ENCODE results near the gene C19orf33. TPM values are rescaled to one million over a fixed set of nuclear protein-coding genes. Genes with fewer than 3 reads are reported as not detected.

C19orf33 gene
- total RNA-seq, 1 donor, result not detected

DNA sequence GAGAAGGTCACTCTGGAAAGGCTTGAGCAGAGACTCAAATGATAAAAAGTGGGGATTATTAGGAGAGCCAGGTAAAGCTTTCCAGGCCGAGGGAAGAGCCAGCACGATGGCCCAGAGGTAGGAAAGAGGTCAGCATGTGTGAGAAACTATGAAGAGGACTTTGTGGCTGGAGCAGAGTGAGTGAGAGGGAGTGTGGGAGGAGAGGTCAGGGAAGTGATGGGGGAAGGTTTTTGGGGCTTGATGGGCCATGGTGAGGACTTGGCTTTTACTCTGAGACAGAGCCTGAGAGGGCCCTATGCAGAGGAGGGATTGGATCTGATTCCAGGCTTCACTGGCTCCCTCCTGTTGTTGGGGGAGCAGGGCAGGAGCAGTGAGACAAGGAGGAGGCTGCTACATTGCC is 36.9 kb downstream of the C19orf33 start:
- H3K4me2 ChIP-seq (ENCODE audit: insufficient read depth, low read length), result no peak overlapping the region

DNA sequence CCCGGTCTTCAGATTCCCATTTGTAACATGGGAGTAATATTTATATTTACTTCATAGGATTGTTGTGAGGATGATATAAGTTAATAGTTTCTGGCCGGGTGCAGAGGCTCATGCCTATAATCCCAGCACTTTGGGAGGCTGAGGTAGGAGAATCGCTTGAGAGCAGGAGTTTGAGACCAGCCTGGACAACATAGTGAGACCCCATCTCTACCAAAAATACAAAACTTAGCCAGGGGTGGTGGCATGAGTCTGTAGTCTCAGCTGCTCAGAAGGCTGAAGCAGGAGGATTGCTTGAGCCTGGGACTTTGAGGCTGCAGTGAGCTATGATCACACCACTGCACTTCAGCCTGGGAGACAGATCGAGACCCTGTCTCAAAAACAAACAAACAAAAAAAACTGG is 42.8 kb downstream of the C19orf33 start:
- TF ChIP-seq, protein P1, sequence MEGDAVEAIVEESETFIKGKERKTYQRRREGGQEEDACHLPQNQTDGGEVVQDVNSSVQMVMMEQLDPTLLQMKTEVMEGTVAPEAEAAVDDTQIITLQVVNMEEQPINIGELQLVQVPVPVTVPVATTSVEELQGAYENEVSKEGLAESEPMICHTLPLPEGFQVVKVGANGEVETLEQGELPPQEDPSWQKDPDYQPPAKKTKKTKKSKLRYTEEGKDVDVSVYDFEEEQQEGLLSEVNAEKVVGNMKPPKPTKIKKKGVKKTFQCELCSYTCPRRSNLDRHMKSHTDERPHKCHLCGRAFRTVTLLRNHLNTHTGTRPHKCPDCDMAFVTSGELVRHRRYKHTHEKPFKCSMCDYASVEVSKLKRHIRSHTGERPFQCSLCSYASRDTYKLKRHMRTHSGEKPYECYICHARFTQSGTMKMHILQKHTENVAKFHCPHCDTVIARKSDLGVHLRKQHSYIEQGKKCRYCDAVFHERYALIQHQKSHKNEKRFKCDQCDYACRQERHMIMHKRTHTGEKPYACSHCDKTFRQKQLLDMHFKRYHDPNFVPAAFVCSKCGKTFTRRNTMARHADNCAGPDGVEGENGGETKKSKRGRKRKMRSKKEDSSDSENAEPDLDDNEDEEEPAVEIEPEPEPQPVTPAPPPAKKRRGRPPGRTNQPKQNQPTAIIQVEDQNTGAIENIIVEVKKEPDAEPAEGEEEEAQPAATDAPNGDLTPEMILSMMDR (IDR thresholded peaks at IDR 0.05; ENCODE audit: extremely low read depth, low read depth, low read length), result no peak
- DNase-seq (ENCODE audit: insufficient read length, low spot score, missing footprints), result no peak
- Histone ChIP-seq H3K36me3 (ENCODE audit: insufficient read depth, low read length) (no peaks in the 10 kb centered on the region), H3K4me2 (ENCODE audit: insufficient read depth, low read length) (no peak overlapping the region), H3K27me3 (ENCODE audit: insufficient read depth, low read length) (no peaks in the 10 kb centered on the region), H3K27ac (ENCODE audit: low read depth, low read length) (no peak overlapping the region), H3K79me2 (ENCODE audit: insufficient read depth, low read length) (no peaks in the 10 kb centered on the region), H3K9me3 (ENCODE audit: low read depth, low read length) (no peaks in the 10 kb centered on the region), H4K20me1 (ENCODE audit: insufficient read depth, low read length) (no peaks in the 10 kb centered on the region), H3K4me1 (ENCODE audit: insufficient read depth, low read length) (no peaks in the 10 kb centered on the region), H2AFZ (ENCODE audit: low read length) (no peak overlapping the region), H3K4me3 (ENCODE audit: insufficient read depth, low read length) (no peak overlapping the region)

More for the DNA sequence above, 36.9 kb downstream of the C19orf33 start:
- H2AFZ ChIP-seq (ENCODE audit: low read length), result no peak overlapping the region
- no peak overlapping the region for H3K27ac ChIP-seq (ENCODE audit: low read depth, low read length)
- TF ChIP-seq, protein P1 (IDR thresholded peaks at IDR 0.05; ENCODE audit: extremely low read depth, low read depth, low read length), result no peak
- H3K9me3 ChIP-seq (ENCODE audit: low read depth, low read length), result no peaks in the 10 kb centered on the region
- peaks cover 3% of the 10 kb centered on the region for H3K4me1 ChIP-seq (ENCODE audit: insufficient read depth, low read length)
- H3K79me2 ChIP-seq (ENCODE audit: insufficient read depth, low read length), result no peaks in the 10 kb centered on the region
- no peaks in the 10 kb centered on the region for H4K20me1 ChIP-seq (ENCODE audit: insufficient read depth, low read length)
- no peaks in the 10 kb centered on the region for H3K36me3 ChIP-seq (ENCODE audit: insufficient read depth, low read length)
- H3K27me3 ChIP-seq (ENCODE audit: insufficient read depth, low read length), result no peaks in the 10 kb centered on the region
- H3K4me3 ChIP-seq (ENCODE audit: insufficient read depth, low read length), result no peak overlapping the region
- no peak for DNase-seq (ENCODE audit: insufficient read length, low spot score, missing footprints)

DNA sequence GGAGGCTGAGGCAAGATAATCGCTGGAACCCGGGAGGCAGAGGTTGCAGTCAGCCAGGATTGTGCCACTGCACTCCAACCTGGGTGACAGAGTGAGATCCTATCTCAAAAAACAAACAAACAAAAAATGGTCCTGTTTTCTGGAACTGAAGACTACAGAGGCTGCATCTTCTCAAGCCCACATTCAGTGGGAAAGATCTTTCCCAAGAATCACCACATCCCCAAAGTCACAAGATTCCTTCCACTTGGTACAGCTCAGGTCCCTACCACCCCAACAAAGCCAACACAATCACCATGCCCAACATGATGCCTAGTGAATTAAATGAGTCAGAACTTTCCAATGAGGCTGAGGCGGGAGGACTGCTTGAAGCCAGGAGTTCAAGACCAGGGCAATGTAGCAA is 46.8 kb downstream of the C19orf33 start:
- no peaks in the 10 kb centered on the region for H3K4me1 ChIP-seq (ENCODE audit: insufficient read depth, low read length)
- H3K36me3 ChIP-seq (ENCODE audit: insufficient read depth, low read length), result no peaks in the 10 kb centered on the region
- no peaks in the 10 kb centered on the region for H3K79me2 ChIP-seq (ENCODE audit: insufficient read depth, low read length)
- no peaks in the 10 kb centered on the region for H3K9me3 ChIP-seq (ENCODE audit: low read depth, low read length)
- TF ChIP-seq, protein P1 (IDR thresholded peaks at IDR 0.05; ENCODE audit: extremely low read depth, low read depth, low read length), result no peak
- DNase-seq (ENCODE audit: insufficient read length, low spot score, missing footprints), result no peak
- peaks cover 14% of the 10 kb centered on the region for H3K27me3 ChIP-seq (ENCODE audit: insufficient read depth, low read length)
- no peak overlapping the region for H3K4me3 ChIP-seq (ENCODE audit: insufficient read depth, low read length)
- no peaks in the 10 kb centered on the region for H4K20me1 ChIP-seq (ENCODE audit: insufficient read depth, low read length)
- H3K4me2 ChIP-seq (ENCODE audit: insufficient read depth, low read length), result no peak overlapping the region
- no peak overlapping the region for H3K27ac ChIP-seq (ENCODE audit: low read depth, low read length)
- H2AFZ ChIP-seq (ENCODE audit: low read length), result no peak overlapping the region

DNA sequence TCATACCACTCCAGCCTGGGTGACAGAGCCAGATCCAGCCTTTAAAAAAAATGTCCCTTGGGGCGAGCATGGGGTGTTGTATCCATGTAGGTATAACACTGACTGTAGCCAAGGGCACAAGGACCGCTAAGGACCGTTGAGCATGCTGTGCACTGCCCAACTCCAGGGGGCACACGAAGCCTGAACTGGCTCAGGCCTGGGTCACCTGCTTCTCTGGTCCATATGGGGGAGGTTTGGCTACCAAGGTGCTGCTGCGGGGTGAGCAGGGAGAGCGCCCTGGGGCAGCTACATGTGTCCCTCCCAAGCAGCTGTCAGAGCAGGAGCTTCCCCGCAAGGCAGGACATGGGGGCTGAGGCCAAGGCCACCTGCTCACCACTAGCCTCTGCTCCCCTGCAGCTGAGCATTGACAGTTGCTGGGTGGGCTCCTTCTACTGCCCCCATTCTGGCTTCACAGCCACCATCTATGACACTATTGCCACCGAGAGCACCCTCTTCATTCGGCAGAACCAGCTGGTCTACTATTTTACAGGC is 47.9 kb downstream of the C19orf33 start:
- Histone ChIP-seq H3K36me3 (ENCODE audit: insufficient read depth, low read length) (no peaks in the 10 kb centered on the region), H3K4me2 (ENCODE audit: insufficient read depth, low read length) (no peak overlapping the region), H3K4me1 (ENCODE audit: insufficient read depth, low read length) (no peaks in the 10 kb centered on the region), H3K27me3 (ENCODE audit: insufficient read depth, low read length) (peaks cover 23% of the 10 kb centered on the region), H3K79me2 (ENCODE audit: insufficient read depth, low read length) (no peaks in the 10 kb centered on the region), H2AFZ (ENCODE audit: low read length) (no peak overlapping the region), H4K20me1 (ENCODE audit: insufficient read depth, low read length) (no peaks in the 10 kb centered on the region), H3K9me3 (ENCODE audit: low read depth, low read length) (no peaks in the 10 kb centered on the region), H3K4me3 (ENCODE audit: insufficient read depth, low read length) (no peak overlapping the region), H3K27ac (ENCODE audit: low read depth, low read length) (no peak overlapping the region)
- no peak for DNase-seq (ENCODE audit: insufficient read length, low spot score, missing footprints)
- TF ChIP-seq, protein P1 (IDR thresholded peaks at IDR 0.05; ENCODE audit: extremely low read depth, low read depth, low read length), result no peak
